IMR-90 (cell line): ENCODE results near the gene MT1G.

ENCODE experiments used
- CTCF ChIP-seq: conservative IDR thresholded peaks from 2 replicates; pipeline ENCODE4 v1.5.1; 2012; ENCODE audit warnings: mild to moderate bottlenecking, low read depth, low read length, improper control_type of control experiment
- MAFK ChIP-seq: IDR thresholded peaks from 2 replicates; pipeline ENCODE4 v1.6.1; 2012; ENCODE audit warnings: low read depth, low read length, improper control_type of control experiment
- MXI1 ChIP-seq: IDR thresholded peaks from 2 replicates; pipeline ENCODE4 v1.6.1; 2012; ENCODE audit warnings: low read depth, mild to moderate bottlenecking, low read length, moderate library complexity, borderline replicate concordance
- POLR2A ChIP-seq: IDR thresholded peaks from 2 replicates; pipeline ENCODE4 v1.6.1; 2012; ENCODE audit warnings: mild to moderate bottlenecking, low read depth, low read length
- RFX5 ChIP-seq: IDR thresholded peaks from 2 replicates; pipeline ENCODE4 v1.8.0; 2012; ENCODE audit warnings: low read depth, mild to moderate bottlenecking, low read length, moderate library complexity

- TF ChIP-seq CTCF (no peak), POLR2A (no peak), MAFK (no peak), RFX5 (no peak), MXI1 (no peak)
These were observed 28.8 kb downstream of the MT1G start for GRCh38 chr16:56639045-56639444.
